Activated CD4-positive, alpha-beta T cell treated with anti-CD3 and anti-CD28 coated beads, Interleukin-2, amount 50 U/mL, for 1 hour (primary cell): ENCODE measurements around the gene NRARP.

Experiments
- DNase-seq: peaks from one replicate; pipeline ENCODE4 v3.0.0-alpha.2; 2020

The NRARP gene

DNA sequence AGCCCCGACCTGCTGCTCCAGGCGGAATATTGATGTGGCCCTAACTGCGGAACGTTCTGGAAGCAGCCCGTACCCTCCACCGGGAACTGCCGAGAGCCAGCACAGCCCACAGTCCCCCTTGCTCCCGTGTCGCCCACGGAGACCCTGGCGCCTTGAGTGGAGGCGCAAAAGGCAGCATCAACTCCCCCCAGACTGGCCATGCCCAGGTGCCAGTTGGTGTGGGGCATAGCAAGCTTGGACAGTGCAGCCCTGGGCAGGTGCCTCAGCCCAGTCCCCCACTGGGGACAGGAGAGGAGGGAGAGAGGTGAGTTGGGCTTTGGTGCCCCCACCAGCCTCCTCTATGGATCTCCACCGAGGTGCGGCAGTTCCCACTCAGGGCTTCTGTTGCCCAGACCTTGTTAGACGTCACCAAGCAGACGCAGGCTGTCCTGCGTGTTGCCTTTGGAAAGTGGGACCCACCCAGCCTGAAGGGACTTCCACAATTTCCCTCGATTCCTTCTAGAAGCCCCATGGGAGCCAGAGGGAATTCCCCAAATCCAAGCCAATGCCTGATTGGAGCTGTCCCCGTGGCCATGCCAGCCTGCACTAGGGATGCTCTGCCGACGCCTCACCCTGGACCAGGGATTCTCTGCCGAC lies 19.8 kb upstream of the NRARP start:
- no peak for DNase-seq

GRCh38 chr9:137320555-137321384 lies 18.7 kb upstream of the NRARP start:
- DNase-seq: no peak

DNA sequence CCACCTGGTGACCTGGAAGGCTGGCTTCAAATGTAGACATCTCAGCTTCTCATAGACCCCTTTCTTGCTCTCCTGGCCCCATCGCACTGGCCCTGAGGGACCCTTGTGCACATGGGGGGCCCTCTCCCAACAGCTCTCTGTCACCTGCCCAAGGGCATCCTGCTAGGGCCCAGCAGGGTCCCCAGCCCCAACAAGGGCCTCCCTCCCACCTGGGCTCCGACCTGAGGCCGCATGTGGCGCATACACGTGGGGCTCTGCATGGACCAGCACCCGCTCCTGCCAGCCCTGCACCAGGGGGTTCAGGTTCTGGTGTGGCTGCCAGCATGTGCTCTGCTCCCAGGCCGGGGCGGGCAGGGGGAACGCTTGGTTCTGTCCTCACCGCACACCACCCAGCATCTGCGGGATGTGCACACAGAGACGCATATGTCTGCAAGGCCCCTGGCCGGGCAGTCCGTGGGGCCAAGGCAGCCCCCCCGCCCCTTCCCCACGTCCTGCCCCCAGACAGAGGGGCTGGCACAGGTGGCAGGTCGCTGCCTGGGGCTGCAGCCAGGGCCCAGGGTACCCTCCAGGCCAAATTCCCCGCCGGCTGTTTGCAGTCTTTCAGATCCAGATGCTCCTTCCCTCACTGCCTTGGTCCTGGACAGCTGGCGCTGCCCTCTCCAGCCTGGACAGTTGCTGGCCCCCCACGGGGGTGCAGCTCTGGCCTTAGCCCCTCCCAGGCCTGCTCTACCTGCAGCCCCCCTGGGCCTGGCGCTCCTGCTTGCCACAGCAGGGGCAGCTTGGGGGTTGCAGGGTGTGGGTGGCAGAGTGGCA lies 17.9 kb upstream of the NRARP start:
- no peak for DNase-seq

- no peak for DNase-seq
Measured at GRCh38 chr9:137319011-137319738, 17.1 kb upstream of the NRARP start.

DNA sequence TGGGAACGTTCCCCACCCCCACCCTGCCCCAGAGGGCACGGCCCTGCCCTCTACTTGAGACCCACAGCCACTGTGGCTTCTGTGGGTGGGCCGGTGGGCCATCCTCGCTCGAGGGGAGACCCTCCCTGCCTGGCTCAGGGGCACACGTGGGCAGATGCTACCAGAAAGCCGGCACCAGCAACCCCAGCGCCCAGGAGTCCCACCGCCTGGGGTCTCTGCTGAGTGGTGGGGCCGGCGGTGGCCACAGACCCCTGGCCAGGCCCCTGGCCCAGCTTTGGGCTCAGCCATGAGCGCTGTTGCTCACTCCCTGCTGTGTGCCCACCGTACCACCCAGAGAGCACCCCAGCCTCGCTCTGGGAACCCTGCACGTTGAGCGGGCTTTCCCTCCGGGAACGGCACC lies 16.5 kb upstream of the NRARP start:
- DNase-seq: no peak

- no peak for DNase-seq
Measured at GRCh38 chr9:137317718-137318511, 15.8 kb upstream of the NRARP start.

- no peak for DNase-seq
Measured at GRCh38 chr9:137317021-137317717, 15.1 kb upstream of the NRARP start.

GRCh38 chr9:137316012-137316981 lies 14.2 kb upstream of the NRARP start:
- no peak for DNase-seq

GRCh38 chr9:137315581-137316011 lies 13.5 kb upstream of the NRARP start:
- DNase-seq: no peak

- no peak for DNase-seq
Measured at GRCh38 chr9:137314561-137315560, 12.8 kb upstream of the NRARP start.

DNA sequence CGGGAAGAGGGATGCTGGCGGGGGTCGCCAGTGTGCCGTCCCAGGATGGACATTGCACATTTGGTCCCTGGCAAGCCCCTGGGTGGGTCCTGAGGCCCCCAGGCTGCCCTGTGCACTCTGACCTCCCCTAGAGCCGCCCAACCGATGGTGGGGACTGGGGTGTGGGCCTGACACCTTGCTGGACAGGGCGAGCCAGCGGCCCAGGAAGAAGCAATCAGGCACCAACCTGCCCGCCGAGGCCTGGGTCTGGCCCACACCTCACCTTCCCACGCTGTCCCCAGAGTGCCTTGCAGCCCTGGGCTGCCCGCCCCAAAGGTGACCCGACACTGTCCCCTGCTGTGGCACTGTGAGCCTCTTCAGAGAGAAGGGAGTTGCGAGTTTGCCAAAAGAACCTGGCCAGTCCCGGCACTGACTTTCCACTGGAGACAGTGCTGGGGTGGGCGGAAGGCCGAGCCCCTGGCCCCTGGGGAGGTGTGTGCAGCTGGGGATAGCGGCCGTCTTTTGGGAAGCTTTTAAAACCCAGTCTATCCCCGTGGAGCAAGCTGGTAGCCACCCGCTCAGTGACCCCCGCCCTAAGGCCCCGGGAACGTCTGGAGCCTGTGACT lies 12.0 kb upstream of the NRARP start:
- no peak for DNase-seq

GRCh38 chr9:137313326-137313936 lies 11.4 kb upstream of the NRARP start:
- DNase-seq: no peak

DNA sequence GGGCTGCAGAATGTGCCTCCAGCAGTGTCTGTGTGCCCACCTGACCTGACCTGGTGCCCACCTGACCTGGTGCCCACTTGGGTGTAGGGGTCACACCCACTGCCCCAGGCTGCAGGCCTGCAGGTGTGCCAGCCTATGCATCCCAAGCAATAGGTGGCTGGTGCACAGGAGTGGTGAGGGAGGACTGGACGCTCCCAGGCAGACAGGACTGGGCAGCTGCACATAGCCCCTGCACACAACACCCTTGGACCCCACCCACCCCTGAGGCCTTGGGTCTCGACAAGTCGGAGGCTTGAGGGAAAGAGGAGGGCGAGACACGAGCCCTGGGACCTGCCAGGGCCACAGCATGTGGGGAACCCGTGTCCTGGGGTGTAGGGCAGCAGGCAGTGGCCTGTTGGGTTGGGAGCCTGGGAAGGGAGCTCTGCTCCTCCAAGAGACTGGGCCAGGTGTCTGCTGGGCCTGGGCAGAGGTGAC lies 10.8 kb upstream of the NRARP start:
- DNase-seq: no peak

DNA sequence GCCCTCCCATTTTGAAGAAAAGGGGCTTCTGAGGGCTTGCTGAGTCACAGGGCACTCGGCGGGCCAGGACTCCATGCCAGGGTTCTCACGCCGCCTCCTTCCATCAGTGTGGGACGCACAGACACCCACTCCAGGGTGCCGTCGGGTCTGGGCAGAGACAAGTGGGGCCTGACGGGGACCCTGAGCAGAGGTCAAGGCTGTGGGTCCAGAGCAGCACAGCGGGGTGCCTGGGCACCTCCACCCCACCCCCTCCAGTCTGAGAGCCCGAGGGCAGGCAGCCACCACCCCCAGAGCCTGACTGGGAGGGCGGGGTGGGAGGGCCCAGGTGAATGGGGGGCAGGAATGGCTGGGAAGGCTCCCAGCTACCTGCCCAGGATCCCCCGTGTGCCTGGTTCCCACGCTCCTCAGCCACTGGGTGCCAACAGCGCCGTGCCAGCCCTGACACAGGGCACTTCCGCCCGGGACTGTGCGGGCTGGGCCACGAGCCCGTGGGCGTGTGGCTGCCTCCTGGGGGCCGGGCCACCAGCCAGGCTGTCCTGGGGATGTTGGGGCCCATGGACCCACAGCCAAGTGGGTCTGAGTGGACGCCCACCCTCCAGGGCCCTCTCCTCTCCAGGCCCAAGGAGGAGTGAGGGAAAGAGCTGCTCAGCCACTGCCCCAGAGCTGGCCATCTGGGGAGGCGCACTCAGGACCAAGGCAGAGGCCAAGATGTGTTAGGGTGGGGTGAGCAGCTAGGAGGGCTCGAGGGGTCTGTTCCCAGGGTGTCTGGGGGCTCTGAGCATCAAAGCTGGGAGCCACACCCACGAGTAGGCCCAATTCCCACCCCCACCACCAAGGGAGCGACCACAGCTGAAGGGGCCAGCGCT lies 10.1 kb upstream of the NRARP start:
- DNase-seq: no peak

DNA sequence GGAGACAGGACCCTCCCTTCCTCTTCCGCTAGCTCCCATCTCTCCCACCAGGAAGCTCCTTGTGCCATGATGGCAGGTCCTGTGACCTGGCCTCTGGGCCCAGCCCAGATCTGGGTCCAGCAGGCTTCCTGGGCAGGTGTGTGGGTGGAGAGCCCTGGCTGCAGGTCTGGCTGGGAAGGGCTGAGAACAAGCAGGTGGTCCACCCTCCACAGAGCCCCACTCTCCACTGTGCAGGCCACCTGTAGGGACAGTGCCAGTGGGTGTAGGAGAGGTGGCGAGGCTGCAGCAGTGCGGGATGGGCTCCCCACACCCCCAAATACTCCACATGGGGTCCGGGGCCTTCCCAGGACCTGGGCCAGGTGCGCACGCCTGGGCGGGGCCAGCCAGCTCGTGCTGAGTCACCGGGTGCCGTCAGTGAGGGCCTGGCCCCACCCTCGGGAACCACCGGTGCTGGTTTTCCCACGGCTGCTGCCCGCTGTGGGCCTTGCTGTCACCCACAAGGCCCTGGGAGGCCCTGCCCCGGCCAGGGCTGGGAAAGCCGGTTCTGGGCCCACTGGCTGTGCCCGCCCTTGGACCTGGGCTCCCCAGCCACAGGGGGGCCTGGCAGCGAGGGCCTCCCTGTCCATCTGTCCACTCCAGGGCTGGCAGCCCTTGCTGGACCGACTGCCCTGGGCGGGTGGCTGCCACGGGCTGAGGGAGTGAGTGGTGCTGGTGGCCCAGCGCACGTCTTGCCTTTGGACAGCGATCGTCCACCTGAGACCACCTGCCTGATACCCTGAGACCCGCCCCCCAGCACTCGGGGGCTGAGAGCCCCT lies 9.3 kb upstream of the NRARP start:
- DNase-seq: no peak
